Keratinocyte (primary cell): Measurements from ENCODE around the gene CHRNA1. TPM values are rescaled to one million over a fixed set of nuclear protein-coding genes. Genes with fewer than 3 reads are reported as not detected.
"Not testable (repeated sequence)": the region's sequence is repeated elsewhere in the genome, so short reads cannot be mapped to it uniquely, and the experiment has no call there.

Experiments
- DNase-seq: peaks from one replicate; pipeline ENCODE4 v3.0.0-alpha.2; 2011; ENCODE audit warnings: low read depth, missing footprints, low spot score
- FAIRE-seq: peaks from 2 replicates; lab custom pipeline; 2011; peaks lifted over from hg19 to GRCh38; lab: Jason Lieb, UNC
- H2AFZ ChIP-seq: 2 replicates; pipeline ENCODE4 v1.6.0; 2012; ENCODE audit warnings: low read length, control low read depth, inconsistent platforms; ENCODE audit not compliant: control insufficient read depth
- H3K27ac ChIP-seq: 2 replicates; pipeline ENCODE4 v1.5.1; 2011; ENCODE audit warnings: low read length; ENCODE audit not compliant: control insufficient read depth, insufficient read depth
- H3K27me3 ChIP-seq: 3 replicates; pipeline ENCODE4 v1.6.0; 2011; ENCODE audit warnings: low read length; ENCODE audit not compliant: control insufficient read depth, insufficient read depth; ENCODE audit errors: extremely low read depth
- H3K36me3 ChIP-seq, 2 experiments: 2 replicates in 1 of 2; 3 replicates in 1 of 2; pipeline ENCODE4 v1.5.1; 2011; ENCODE audit warnings: low read length in 2 of 2, mild to moderate bottlenecking in 1 of 2; ENCODE audit not compliant: control insufficient read depth in 2 of 2, insufficient read depth in 2 of 2; ENCODE audit errors: extremely low read depth in 1 of 2
- H3K4me1 ChIP-seq: 3 replicates; pipeline ENCODE4 v1.5.1; 2011; ENCODE audit warnings: low read length; ENCODE audit not compliant: control insufficient read depth, insufficient read depth; ENCODE audit errors: extremely low read depth
- H3K4me2 ChIP-seq: 3 replicates; pipeline ENCODE4 v1.6.0; 2011; ENCODE audit warnings: low read depth, low read length; ENCODE audit not compliant: control insufficient read depth, insufficient read depth; ENCODE audit errors: extremely low read depth
- H3K4me3 ChIP-seq, 3 experiments: fragments of 200-600 bp in 1 of 3; sonication (generic) in 1 of 3; 2 replicates in 2 of 3; 3 replicates in 1 of 3; pipeline ENCODE4 v1.5.1; 2011 to 2016; ENCODE audit warnings: low read length in 3 of 3, mild to moderate bottlenecking in 3 of 3, control low read depth in 2 of 3, inconsistent platforms in 1 of 3, low read depth in 1 of 3, mixed read lengths in 1 of 3, mixed run types in 1 of 3, moderate library complexity in 1 of 3; ENCODE audit not compliant: control insufficient read depth in 2 of 3, insufficient read depth in 2 of 3; ENCODE audit errors: extremely low read depth in 1 of 3
- H3K79me2 ChIP-seq: 2 replicates; pipeline ENCODE4 v1.6.0; 2012; ENCODE audit warnings: low read length; ENCODE audit not compliant: control insufficient read depth, insufficient read depth
- H3K9ac ChIP-seq: 3 replicates; pipeline ENCODE4 v1.6.0; 2011; ENCODE audit warnings: low read length; ENCODE audit not compliant: control insufficient read depth, insufficient read depth; ENCODE audit errors: extremely low read depth
- H3K9me1 ChIP-seq: 3 replicates; pipeline ENCODE4 v1.6.0; 2011; ENCODE audit warnings: low read length; ENCODE audit not compliant: control insufficient read depth, insufficient read depth; ENCODE audit errors: extremely low read depth
- H3K9me3 ChIP-seq: 2 replicates; pipeline ENCODE4 v1.5.1; 2012; ENCODE audit warnings: low read depth, low read length; ENCODE audit not compliant: control insufficient read depth
- H4K20me1 ChIP-seq: 3 replicates; pipeline ENCODE4 v1.6.0; 2011; ENCODE audit warnings: low read length; ENCODE audit not compliant: control insufficient read depth, insufficient read depth; ENCODE audit errors: extremely low read depth
- CTCF ChIP-seq, 3 experiments: IDR thresholded peaks in 1 of 3; conservative IDR thresholded peaks in 1 of 3; optimal IDR thresholded peaks in 1 of 3; 2 replicates in 2 of 3; 3 replicates in 1 of 3; pipeline versions ENCODE3 to v1.5.1; 2011; ENCODE audit warnings: low read length in 3 of 3, mild to moderate bottlenecking in 3 of 3, moderate library complexity in 2 of 3, control low read depth in 1 of 3, inconsistent platforms in 1 of 3; ENCODE audit not compliant: insufficient read depth in 2 of 3; ENCODE audit errors: extremely low read depth in 1 of 3
- EZH2 ChIP-seq: IDR thresholded peaks from one replicate; pipeline ENCODE4 v1.6.1; 2012; ENCODE audit warnings: inconsistent platforms, mild to moderate bottlenecking, low read length, moderate library complexity
- dilution Hi-C: fragments of 300-500 bp; cut with MboI; formaldehyde crosslinking; loops from one replicate; pipeline ENCODE4 v1.7.0; 2020; ENCODE audit warnings: low sequenced_read_pairs; ENCODE audit not compliant: extremely low pct_ligation_motif_present
- polyA plus RNA-seq, 5 experiments: library from polyadenylated mRNA; depleted of rRNA in 3 of 5; stranded (reverse) in 3 of 5; stranded (forward) in 1 of 5; unstranded in 1 of 5; fragments of >200 nt; gene quantifications; 1 replicate in 1 of 5; 2 replicates in 3 of 5; 3 replicates in 1 of 5; pipeline versions ENCODE4 v1.2.1 to v1.2.3, GENCODE V29; 2011 to 2012; ENCODE audit warnings: missing spikeins in 2 of 5, low read depth in 1 of 5, low replicate concordance in 1 of 5

CHRNA1 gene
- polyA plus RNA-seq, 1 donor (not counting 4 experiments of a cell fraction or from before 2014, with no cell fraction given), result not detected

- DNase-seq, result no peak
- no peaks in the 10 kb centered on the region for H3K9me3 ChIP-seq
- H3K27me3 ChIP-seq, result peaks cover 5% of the 10 kb centered on the region
- no peaks in the 10 kb centered on the region for H3K36me3 ChIP-seq
- H3K4me3 ChIP-seq, result no peak overlapping the region
- dilution Hi-C loops, result no loop called here
- H3K4me2 ChIP-seq, result no peak overlapping the region
- no peaks in the 10 kb centered on the region for H3K9me1 ChIP-seq
- no peaks in the 10 kb centered on the region for H3K79me2 ChIP-seq
- FAIRE-seq, result no peak
- no peak overlapping the region for H3K27ac ChIP-seq
- H2AFZ ChIP-seq, result no peak overlapping the region
- TF ChIP-seq CTCF (optimal IDR thresholded peaks at IDR 0.05 in 1 of 3, IDR thresholded peaks at IDR 0.05 in 1 of 3, conservative IDR thresholded peaks at IDR 0.05 in 1 of 3; ENCODE audit: extremely low read depth in 1 of 3, insufficient read depth in 2 of 3, low read length in 3 of 3) (no peak), EZH2 (no peak)
- no peaks in the 10 kb centered on the region for H4K20me1 ChIP-seq
- H3K4me1 ChIP-seq, result no peaks in the 10 kb centered on the region
- no peak overlapping the region for H3K9ac ChIP-seq
Observed at GRCh38 chr2:174713686-174714085, 50.6 kb downstream of the CHRNA1 start.

GRCh38 chr2:174711206-174711605, 53.1 kb downstream of the CHRNA1 start:
- no peak for FAIRE-seq
- Histone ChIP-seq H3K4me1 (no peaks in the 10 kb centered on the region), H3K4me2 (no peak overlapping the region), H3K36me3 (no peaks in the 10 kb centered on the region), H4K20me1 (no peaks in the 10 kb centered on the region), H2AFZ (no peak overlapping the region), H3K4me3 (no peak overlapping the region), H3K79me2 (no peaks in the 10 kb centered on the region), H3K9ac (no peak overlapping the region), H3K9me1 (no peaks in the 10 kb centered on the region), H3K9me3 (no peaks in the 10 kb centered on the region), H3K27ac (no peak overlapping the region), H3K27me3 (peaks cover 5% of the 10 kb centered on the region)
- TF ChIP-seq EZH2 (no peak), CTCF (optimal IDR thresholded peaks at IDR 0.05 in 1 of 3, IDR thresholded peaks at IDR 0.05 in 1 of 3, conservative IDR thresholded peaks at IDR 0.05 in 1 of 3; ENCODE audit: extremely low read depth in 1 of 3, insufficient read depth in 2 of 3, low read length in 3 of 3) (no peak)
- dilution Hi-C loops, result no loop called here
- DNase-seq, result no peak

GRCh38 chr2:174709416-174710004, 54.8 kb downstream of the CHRNA1 start:
- H2AFZ ChIP-seq, H3K9me3 ChIP-seq, FAIRE-seq, DNase-seq, H4K20me1 ChIP-seq, H3K4me1 ChIP-seq, H3K4me2 ChIP-seq, H3K9ac ChIP-seq, H3K27me3 ChIP-seq, H3K27ac ChIP-seq, H3K36me3 ChIP-seq, H3K79me2 ChIP-seq, H3K9me1 ChIP-seq, dilution Hi-C loops, H3K4me3 ChIP-seq: not testable (repeated sequence)
